Measurements from ENCODE around the gene PCDHGC3. TPM values are rescaled to one million over a fixed set of nuclear protein-coding genes. Genes with fewer than 3 reads are reported as not detected.

PCDHGC3 gene
- polyA plus RNA-seq, 2 of the 4 experiments (the other 2 are of a cell fraction), result 1.9 to 5.2 TPM

- ChIA-PET POLR2A (no interaction called here), CTCF (interaction anchor here (1.0 to 3.9 kb wide), 2 partner anchors 29 to 146 kb away, joined by 3 to 15 read pairs; partner anchors contain the start of gene PCDHGB1)
- H3K27ac ChIP-seq, result no peak overlapping the region
- H3K4me2 ChIP-seq, result no peak overlapping the region
- no peak for ATAC-seq
- no peak for DNase-seq (ENCODE audit: low read depth in 1 of 2, low spot score in 1 of 2)
- no peak for FAIRE-seq
- H3K4me3 ChIP-seq, result no peak overlapping the region
- TF ChIP-seq MAFK (IDR thresholded peaks at IDR 0.05; ENCODE audit: partially characterized antibody) (no peak), PBX3 (IDR thresholded peaks at IDR 0.05) (no peak), FOSB (CRISPR knock-in tag; IDR thresholded peaks at IDR 0.05) (no peak), CHD4 (IDR thresholded peaks at IDR 0.05; ENCODE audit: borderline replicate concordance) (no peak), CEBPB (IDR thresholded peaks at IDR 0.05) (no peak), NPAS2 (CRISPR knock-in tag; IDR thresholded peaks at IDR 0.05; ENCODE audit: borderline replicate concordance) (no peak), MYC (IDR thresholded peaks at IDR 0.05; ENCODE audit: borderline replicate concordance, low read length) (no peak), ZNF302 (CRISPR knock-in tag; IDR thresholded peaks at IDR 0.05) (no peak), MAZ (IDR thresholded peaks at IDR 0.05; ENCODE audit: borderline replicate concordance, low read depth, low read length) (no peak), JUNB (IDR thresholded peaks at IDR 0.05) (no peak), HDAC2 (IDR thresholded peaks at IDR 0.05) (no peak), JUN (IDR thresholded peaks at IDR 0.05) (no peak), CBX2 (IDR thresholded peaks at IDR 0.05; ENCODE audit: borderline replicate concordance, low read depth) (no peak), E2F6 (IDR thresholded peaks at IDR 0.05; ENCODE audit: borderline replicate concordance, low read depth) (no peak), HMGXB4 (CRISPR knock-in tag; IDR thresholded peaks at IDR 0.05; ENCODE audit: borderline replicate concordance) (no peak), HES2 (IDR thresholded peaks at IDR 0.05) (no peak), BHLHE40 (IDR thresholded peaks at IDR 0.05; ENCODE audit: low read depth, low read length) (no peak)
- no peaks in the 10 kb centered on the region for H3K9me3 ChIP-seq
- WGBS (ENCODE audit: missing lambda C conversion rate), result 77% methylated on average over 8 of the region's 8 CpGs
- no peaks in the 10 kb centered on the region for H3K4me1 ChIP-seq
Measured at GRCh38 chr5:141495453-141495811, 19.7 kb downstream of the PCDHGC3 start.

- H3K4me2 ChIP-seq, result no peak overlapping the region
- TF ChIP-seq CHD4 (IDR thresholded peaks at IDR 0.05; ENCODE audit: borderline replicate concordance) (no peak), KDM1A (IDR thresholded peaks at IDR 0.05; ENCODE audit: low read depth) (no peak), EP300 (IDR thresholded peaks at IDR 0.05) (no peak), ESRRA (IDR thresholded peaks at IDR 0.05; ENCODE audit: borderline replicate concordance, low read length) (no peak), FOXS1 (CRISPR knock-in tag; IDR thresholded peaks at IDR 0.05) (no peak), CBX2 (IDR thresholded peaks at IDR 0.05; ENCODE audit: borderline replicate concordance, low read depth) (no peak), HMGXB4 (CRISPR knock-in tag; IDR thresholded peaks at IDR 0.05; ENCODE audit: borderline replicate concordance) (no peak), BHLHE40 (IDR thresholded peaks at IDR 0.05; ENCODE audit: low read depth, low read length) (no peak), MAFK (IDR thresholded peaks at IDR 0.05; ENCODE audit: partially characterized antibody) (no peak), BCL3 (IDR thresholded peaks at IDR 0.05) (no peak), TFCP2L1 (CRISPR knock-in tag; IDR thresholded peaks at IDR 0.05) (no peak), PBX3 (IDR thresholded peaks at IDR 0.05) (no peak), NFE2L2 (conservative IDR thresholded peaks at IDR 0.05; ENCODE audit: low read length) (no peak), JUNB (IDR thresholded peaks at IDR 0.05) (no peak), ELK1 (IDR thresholded peaks at IDR 0.05; ENCODE audit: low read depth, low read length) (no peak)
- H3K4me3 ChIP-seq, result no peak overlapping the region
- ChIA-PET POLR2A (no interaction called here), CTCF (interaction anchor here (0.7 to 3.9 kb wide), 3 partner anchors 28 to 146 kb away, joined by 3 to 15 read pairs (median 4); partner anchors contain the start of gene PCDHGB1)
- no peak for FAIRE-seq
- H3K4me1 ChIP-seq, result no peaks in the 10 kb centered on the region
- 77% methylated on average over 4 of the region's 4 CpGs for WGBS (ENCODE audit: missing lambda C conversion rate)
- no peak for ATAC-seq
- no peak for DNase-seq (ENCODE audit: low read depth in 1 of 2, low spot score in 1 of 2)
- no peaks in the 10 kb centered on the region for H3K9me3 ChIP-seq
- H3K27ac ChIP-seq, result no peak overlapping the region
Measured at GRCh38 chr5:141496038-141496437, 20.3 kb downstream of the PCDHGC3 start.

All from A549 (cell line).